H9 (cell line): ENCODE results near the gene SLC17A9. TPM values are rescaled to one million over a fixed set of nuclear protein-coding genes. Genes with fewer than 3 reads are reported as not detected.

Source experiments
- DNase-seq: peaks from one replicate; pipeline ENCODE4 v3.0.0-alpha.2; 2017
- H2AFZ ChIP-seq: one replicate; pipeline ENCODE4 v1.6.1; 2013; ENCODE audit warnings: mild to moderate bottlenecking, low read length, control low read depth, moderate library complexity
- H2AK5ac ChIP-seq: 2 replicates; pipeline ENCODE4 v1.6.1; 2013; ENCODE audit warnings: low read length, control low read depth, mixed read lengths; ENCODE audit not compliant: insufficient read length
- H2BK120ac ChIP-seq: one replicate; pipeline ENCODE4 v1.6.1; 2013; ENCODE audit warnings: low read depth, mild to moderate bottlenecking, low read length, control low read depth, inconsistent platforms; ENCODE audit not compliant: poor library complexity, severe bottlenecking
- H2BK12ac ChIP-seq: 2 replicates; pipeline ENCODE4 v1.6.1; 2013; ENCODE audit warnings: low read length, control low read depth, mixed read lengths, low read depth; ENCODE audit not compliant: insufficient read length
- H2BK15ac ChIP-seq: 2 replicates; pipeline ENCODE4 v1.6.1; 2013; ENCODE audit warnings: low read depth, low read length, control low read depth
- H2BK20ac ChIP-seq: one replicate; pipeline ENCODE4 v1.6.1; 2013; ENCODE audit warnings: low read depth, mild to moderate bottlenecking, low read length, control low read depth, inconsistent platforms; ENCODE audit not compliant: poor library complexity, severe bottlenecking
- H2BK5ac ChIP-seq: 2 replicates; pipeline ENCODE4 v1.6.1; 2013; ENCODE audit warnings: low read length, control low read depth, mixed read lengths; ENCODE audit not compliant: insufficient read length
- H3K14ac ChIP-seq: 2 replicates; pipeline ENCODE4 v1.6.1; 2013; ENCODE audit warnings: low read length, control low read depth; ENCODE audit not compliant: insufficient read depth
- H3K18ac ChIP-seq: 2 replicates; pipeline ENCODE4 v1.6.1; 2013; ENCODE audit warnings: low read depth, mild to moderate bottlenecking, mixed read lengths, low read length, control low read depth; ENCODE audit not compliant: insufficient read length
- H3K23ac ChIP-seq: 2 replicates; pipeline ENCODE4 v1.6.1; 2013; ENCODE audit warnings: low read length, control low read depth, mixed read lengths, low read depth; ENCODE audit not compliant: insufficient read length
- H3K23me2 ChIP-seq: 2 replicates; pipeline ENCODE4 v1.6.1; 2013; ENCODE audit warnings: low read depth, mild to moderate bottlenecking, mixed read lengths, low read length, control low read depth; ENCODE audit not compliant: insufficient read length, poor library complexity, severe bottlenecking
- H3K27ac ChIP-seq: 2 replicates; pipeline ENCODE4 v1.5.1; 2013; ENCODE audit warnings: low read length, control low read depth, mixed read lengths, low read depth; ENCODE audit not compliant: insufficient read length
- H3K27me3 ChIP-seq: 2 replicates; pipeline ENCODE4 v1.6.1; 2013; ENCODE audit warnings: low read length, control low read depth, inconsistent platforms; ENCODE audit not compliant: insufficient read depth
- H3K4ac ChIP-seq: 2 replicates; pipeline ENCODE4 v1.6.1; 2013; ENCODE audit warnings: low read depth, mild to moderate bottlenecking, control low read depth, inconsistent platforms, low read length, moderate library complexity
- H3K4me1 ChIP-seq: 2 replicates; pipeline ENCODE4 v1.6.1; 2013; ENCODE audit warnings: low read length, control low read depth, inconsistent platforms; ENCODE audit not compliant: insufficient read depth
- H3K4me2 ChIP-seq: 2 replicates; pipeline ENCODE4 v1.6.1; 2013; ENCODE audit warnings: low read length, control low read depth, mixed read lengths; ENCODE audit not compliant: insufficient read length, insufficient read depth
- H3K56ac ChIP-seq: 2 replicates; pipeline ENCODE4 v1.6.1; 2013; ENCODE audit warnings: low read depth, mild to moderate bottlenecking, mixed read lengths, low read length, control low read depth; ENCODE audit not compliant: insufficient read length
- H3K79me1 ChIP-seq: 2 replicates; pipeline ENCODE4 v1.6.1; 2013; ENCODE audit warnings: low read depth, mild to moderate bottlenecking, moderate library complexity, low read length, control low read depth, inconsistent platforms; ENCODE audit not compliant: insufficient read depth, poor library complexity, severe bottlenecking
- H3K79me2 ChIP-seq: 2 replicates; pipeline ENCODE4 v1.6.1; 2013; ENCODE audit warnings: low read length, control low read depth, inconsistent platforms; ENCODE audit not compliant: insufficient read depth
- H3K9ac ChIP-seq: 2 replicates; pipeline ENCODE4 v1.6.1; 2013; ENCODE audit warnings: low read length, control low read depth, mixed read lengths; ENCODE audit not compliant: insufficient read length; ENCODE audit errors: extremely low read depth
- H3K9me3 ChIP-seq: one replicate; pipeline ENCODE4 v1.6.1; 2013; ENCODE audit warnings: low read depth, low read length, inconsistent platforms; ENCODE audit not compliant: control insufficient read depth
- H3T11ph ChIP-seq: one replicate; pipeline ENCODE4 v1.6.1; 2013; ENCODE audit warnings: mild to moderate bottlenecking, low read length, control low read depth, inconsistent platforms
- H4K20me1 ChIP-seq: one replicate; pipeline ENCODE4 v1.6.1; 2013; ENCODE audit not compliant: control insufficient read depth, insufficient read length, insufficient read depth
- H4K5ac ChIP-seq: 2 replicates; pipeline ENCODE4 v1.6.1; 2013; ENCODE audit warnings: low read depth, mild to moderate bottlenecking, mixed read lengths, low read length, control low read depth; ENCODE audit not compliant: insufficient read length
- H4K8ac ChIP-seq: replicated peaks from 2 replicates; pipeline ENCODE4 v1.6.1; 2013; ENCODE audit warnings: low read length, control low read depth, mixed read lengths, low read depth; ENCODE audit not compliant: insufficient read length
- H4K91ac ChIP-seq: 2 replicates; pipeline ENCODE4 v1.6.1; 2013; ENCODE audit warnings: low read depth, mild to moderate bottlenecking, moderate library complexity, mixed read lengths, low read length, control low read depth; ENCODE audit not compliant: insufficient read length
- H3K27ac Mint-ChIP-seq, 3 experiments: 2 replicates in 2 of 3; 3 replicates in 1 of 3; pipeline ENCODE4 v1.8.0; 2020 to 2021; ENCODE audit warnings: mixed read lengths in 3 of 3, mild to moderate bottlenecking in 1 of 3, moderate library complexity in 1 of 3
- H3K27me3 Mint-ChIP-seq: 2 replicates; pipeline ENCODE4 v1.8.0; 2021; ENCODE audit warnings: low read depth, mild to moderate bottlenecking, moderate library complexity, mixed read lengths
- H3K36me3 Mint-ChIP-seq, 3 experiments: 2 replicates in 2 of 3; 3 replicates in 1 of 3; pipeline ENCODE4 v1.8.0; 2020 to 2021; ENCODE audit warnings: low read depth in 3 of 3, mixed read lengths in 3 of 3; ENCODE audit not compliant: insufficient read depth in 1 of 3
- H3K4me1 Mint-ChIP-seq, 2 experiments: 2 replicates each; pipeline ENCODE4 v1.8.0; 2020; ENCODE audit warnings: mixed read lengths in 2 of 2
- H3K4me3 Mint-ChIP-seq, 2 experiments: 2 replicates in 1 of 2; 3 replicates in 1 of 2; pipeline ENCODE4 v1.8.0; 2020 to 2021; ENCODE audit warnings: mild to moderate bottlenecking in 2 of 2, mixed read lengths in 2 of 2, moderate library complexity in 1 of 2
- H3K9me3 Mint-ChIP-seq, 2 experiments: 2 replicates in 1 of 2; 3 replicates in 1 of 2; pipeline ENCODE4 v1.8.0; 2020; ENCODE audit warnings: mild to moderate bottlenecking in 2 of 2, mixed read lengths in 2 of 2, moderate library complexity in 1 of 2
- CTCF ChIP-seq: fragments of 200-600 bp; sonication (generic); conservative IDR thresholded peaks from 3 replicates; pipeline ENCODE4 v1.8.0; 2021; ENCODE audit warnings: antibody characterized with exemption, mild to moderate bottlenecking
- WGBS: extraction: QIAGEN DNeasy Blood & Tissue Kit; methylation state at CpG from one replicate; pipeline ENCODE4 v1.1.7; 2013; ENCODE audit warnings: missing lambda C conversion rate, low lambda C conversion rate, mixed read lengths; ENCODE audit not compliant: insufficient read length; ENCODE audit errors: extremely low coverage; 5-methylcytosine and 5-hydroxymethylcytosine counted together
- total RNA-seq: library from RNA; stranded (reverse); gene quantifications from 2 replicates; pipeline ENCODE4 v1.2.1, GENCODE V29; 2021

Gene SLC17A9
- total RNA-seq, 1 experiment from 2014 or later: 20.9 TPM

GRCh38 chr20:62935204-62935967, 17.1 kb upstream of the SLC17A9 start:
- no peak overlapping the region for H3K18ac ChIP-seq
- Mint-ChIP-seq H3K36me3 (peaks cover 7 to 23% (median 8%) of the 10 kb centered on the region in 3 experiments), H3K9me3 (no peaks in the 10 kb centered on the region), H3K27ac (no peak overlapping the region), H3K4me1 (peaks cover 34 to 39% of the 10 kb centered on the region in 2 experiments), H3K4me3 (no peak overlapping the region), H3K27me3 (peaks cover 2% of the 10 kb centered on the region; the same call in 1 of the 2 replicates)
- no peaks in the 10 kb centered on the region for H4K20me1 ChIP-seq
- WGBS: 100% methylated on average over 2 of the region's 12 CpGs
- no peak overlapping the region for H3T11ph ChIP-seq
- peaks cover 13% of the 10 kb centered on the region; the same call in 1 of the 2 replicates for H3K4me1 ChIP-seq
- H3K9ac ChIP-seq: peak overlapping the region; percentile 20
- H2BK5ac ChIP-seq: no peak overlapping the region
- no peaks in the 10 kb centered on the region for H3K79me1 ChIP-seq
- no peak overlapping the region for H4K5ac ChIP-seq
- no peaks in the 10 kb centered on the region for H3K27me3 ChIP-seq
- H3K79me2 ChIP-seq: peaks cover 81% of the 10 kb centered on the region
- no peak for DNase-seq
- H3K14ac ChIP-seq: no peak overlapping the region
- H3K9me3 ChIP-seq: no peaks in the 10 kb centered on the region
- H3K27ac ChIP-seq: peak overlapping the region; percentile 5
- no peak overlapping the region for H3K4ac ChIP-seq
- no peak overlapping the region for H3K23ac ChIP-seq
- no peak overlapping the region for H2BK20ac ChIP-seq
- H2AK5ac ChIP-seq: no peak overlapping the region
- H2BK120ac ChIP-seq: no peak overlapping the region
- TF ChIP-seq CTCF: no peak
- peak overlapping the region; percentile 47 for H3K4me2 ChIP-seq
- no peak overlapping the region for H4K91ac ChIP-seq
- H2BK15ac ChIP-seq: no peak overlapping the region
- no peak overlapping the region for H2AFZ ChIP-seq
- no peak overlapping the region for H3K56ac ChIP-seq
- H2BK12ac ChIP-seq: no peak overlapping the region
- no peaks in the 10 kb centered on the region for H3K23me2 ChIP-seq
- no peak overlapping the region for H4K8ac ChIP-seq
